ENCODE results near the gene KPNA6.

KPNA6 gene

GRCh38 chr1:32194984-32195383 is 87.1 kb downstream of the KPNA6 start:
- DNase-seq, result no peak

GRCh38 chr1:32195531-32195930 is 87.7 kb downstream of the KPNA6 start:
- no peak for DNase-seq

- DNase-seq, result no peak
Observed at GRCh38 chr1:32195972-32196823, 88.3 kb downstream of the KPNA6 start.

GRCh38 chr1:32197074-32197473 is 89.2 kb downstream of the KPNA6 start:
- no peak for DNase-seq

GRCh38 chr1:32197837-32198236 is 90.0 kb downstream of the KPNA6 start:
- no peak for DNase-seq

- DNase-seq, result no peak
Observed at GRCh38 chr1:32198237-32199042, 90.6 kb downstream of the KPNA6 start.

GRCh38 chr1:32199043-32199716 is 91.3 kb downstream of the KPNA6 start:
- DNase-seq, result no peak

- no peak for DNase-seq
Observed at GRCh38 chr1:32199717-32200072, 91.8 kb downstream of the KPNA6 start.

GRCh38 chr1:32200226-32201010 is 92.6 kb downstream of the KPNA6 start, which contains the start of gene CCDC28B:
TSS of gene CCDC28B (plus strand) at chr1:32200595. CDS start at chr1:32201936, 1,341 bp downstream.
- no peak for DNase-seq

GRCh38 chr1:32201011-32201855 is 93.4 kb downstream of the KPNA6 start:
- DNase-seq, result no peak

GRCh38 chr1:32204943-32205361 is 97.1 kb downstream of the KPNA6 start:
- no peak for DNase-seq

GRCh38 chr1:32205401-32206370 is 97.8 kb downstream of the KPNA6 start, which contains the start of gene IQCC:
TSS of gene IQCC (plus strand) at chr1:32205671. CDS start at chr1:32205682, 11 bp downstream.
- DNase-seq, result peak; percentile 28

GRCh38 chr1:32208469-32208868 is 100.6 kb downstream of the KPNA6 start:
- no peak for DNase-seq

GRCh38 chr1:32208891-32209328 is 101.1 kb downstream of the KPNA6 start, which contains the start of gene DCDC2B:
TSS of gene DCDC2B (plus strand) at chr1:32209089. CDS start at chr1:32209094, 5 bp downstream.
- peak; percentile 55 for DNase-seq

- no peak for DNase-seq
Observed at GRCh38 chr1:32215629-32216480, 108.0 kb downstream of the KPNA6 start.

- no peak for DNase-seq
Observed at GRCh38 chr1:32216566-32216965, 108.7 kb downstream of the KPNA6 start.

GRCh38 chr1:32219022-32219421 is 111.2 kb downstream of the KPNA6 start:
- no peak for DNase-seq

GRCh38 chr1:32220746-32221580 is 113.1 kb downstream of the KPNA6 start:
- DNase-seq, result no peak

Measured in NCI-H1417 treated with DMSO at 0.1 percent for 48 hours (cell line).